ENCODE measurements around the gene TMEM179. TPM values are rescaled to one million over a fixed set of nuclear protein-coding genes. Genes with fewer than 3 reads are reported as not detected.

TMEM179 gene
- total RNA-seq, 4 donors from 2014 or later: 0.66 to 0.84 (median 0.78) TPM; not detected in 1

GRCh38 chr14:104636131-104636530 lies 31.6 kb upstream of the TMEM179 start:
- no peaks in the 10 kb centered on the region for H3K36me3 ChIP-seq
- H3K27me3 ChIP-seq: peaks cover 0 to 18% of the 10 kb centered on the region in 2 donors
- WGBS, 2 donors: 86 to 89% methylated on average over 11 of the region's 11 CpGs
- peaks cover 0 to 29% (median 2%) of the 10 kb centered on the region in 4 donors for H3K4me1 ChIP-seq
- TF ChIP-seq POLR2A (IDR thresholded peaks at IDR 0.05): no peak
- TF ChIP-seq CTCF (IDR thresholded peaks at IDR 0.05): no peak
- TF ChIP-seq EP300 (IDR thresholded peaks at IDR 0.05): no peak
- H3K27ac ChIP-seq: no peak overlapping the region
- H3K4me3 ChIP-seq: no peak overlapping the region
- H3K9me3 ChIP-seq: no peaks in the 10 kb centered on the region
- no peak for DNase-seq (ENCODE audit: low spot score in 2 of 2)

GRCh38 chr14:104635717-104636116 lies 31.1 kb upstream of the TMEM179 start:
- Histone ChIP-seq H3K9me3 (no peaks in the 10 kb centered on the region), H3K27ac (no peak overlapping the region), H3K4me3 (no peak overlapping the region), H3K36me3 (no peaks in the 10 kb centered on the region), H3K27me3 (peaks cover 0 to 18% of the 10 kb centered on the region in 2 donors), H3K4me1 (peaks cover 0 to 29% (median 2%) of the 10 kb centered on the region in 4 donors)
- TF ChIP-seq CTCF (IDR thresholded peaks at IDR 0.05) (no peak), POLR2A (IDR thresholded peaks at IDR 0.05) (no peak), EP300 (IDR thresholded peaks at IDR 0.05) (no peak)
- WGBS, 2 donors: 80 to 88% methylated on average over 11 to 14 of the region's 14 CpGs
- no peak for DNase-seq (ENCODE audit: low spot score in 2 of 2)

- DNase-seq (ENCODE audit: low spot score in 2 of 2): no peak
- Histone ChIP-seq H3K4me1 (peaks cover 0 to 26% (median 2%) of the 10 kb centered on the region in 4 donors), H3K9me3 (no peaks in the 10 kb centered on the region), H3K4me3 (no peak overlapping the region), H3K27ac (no peak overlapping the region), H3K27me3 (peaks cover 0 to 13% of the 10 kb centered on the region in 2 donors), H3K36me3 (no peaks in the 10 kb centered on the region)
- WGBS, 2 donors: 85 to 89% methylated on average over 26 of the region's 26 CpGs
- TF ChIP-seq EP300 (IDR thresholded peaks at IDR 0.05) (no peak), CTCF (IDR thresholded peaks at IDR 0.05) (no peak), POLR2A (IDR thresholded peaks at IDR 0.05) (no peak)
Measured at GRCh38 chr14:104634886-104635570, 30.5 kb upstream of the TMEM179 start.

- peak overlapping the region in 3 of 4 donors; percentile 36 to 71 (median 58) for H3K27ac ChIP-seq
- WGBS, 2 donors: 87 to 92% methylated on average over 17 of the region's 20 CpGs
- H3K4me3 ChIP-seq: no peak overlapping the region
- H3K9me3 ChIP-seq: peaks cover 0 to 4% (median 0%) of the 10 kb centered on the region in 4 donors
- TF ChIP-seq POLR2A (IDR thresholded peaks at IDR 0.05) (no peak), CTCF (IDR thresholded peaks at IDR 0.05) (no peak), EP300 (IDR thresholded peaks at IDR 0.05) (no peak)
- peaks cover 0 to 21% (median 2%) of the 10 kb centered on the region in 4 donors for H3K4me1 ChIP-seq
- H3K36me3 ChIP-seq: no peaks in the 10 kb centered on the region
- DNase-seq (ENCODE audit: low spot score in 2 of 2): no peak
- H3K27me3 ChIP-seq: peaks cover 0 to 9% of the 10 kb centered on the region in 2 donors
Measured at GRCh38 chr14:104634138-104634760, 29.7 kb upstream of the TMEM179 start.
